Ascending aorta (tissue), 2 donors: ENCODE measurements around the gene PIGO. TPM values are rescaled to one million over a fixed set of nuclear protein-coding genes. Genes with fewer than 3 reads are reported as not detected.

Experiments
- DNase-seq, 2 donors: peaks; one replicate each; pipeline ENCODE4 v3.0.0-alpha.2; 2019; ENCODE audit warnings: low spot score in 2 of 2
- H3K27ac ChIP-seq, 2 donors: fragments of 200-600 bp; sonication (generic); one replicate each; pipeline ENCODE4 v1.5.1; 2016 to 2017; ENCODE audit warnings: mild to moderate bottlenecking in 1 of 2
- H3K27me3 ChIP-seq: fragments of 200-600 bp; sonication (generic); one replicate; pipeline ENCODE4 v1.5.1; 2017
- H3K36me3 ChIP-seq, 2 donors: fragments of 200-600 bp; sonication (generic); one replicate each; pipeline ENCODE4 v1.5.1; 2016
- H3K4me1 ChIP-seq, 2 donors: fragments of 200-600 bp; sonication (generic); one replicate each; pipeline ENCODE4 v1.5.1; 2016 to 2017; ENCODE audit warnings: mild to moderate bottlenecking in 1 of 2
- H3K4me3 ChIP-seq, 2 donors: fragments of 200-600 bp; sonication (generic); one replicate each; pipeline ENCODE4 v1.5.1; 2016 to 2017; ENCODE audit warnings: mild to moderate bottlenecking in 1 of 2
- H3K9me3 ChIP-seq, 2 donors: fragments of 200-600 bp; sonication (generic); one replicate each; pipeline ENCODE4 v1.5.1; 2016
- CTCF ChIP-seq, 3 experiments: fragments of 200-600 bp in 2 of 3; fragments of 450-650 bp in 1 of 3; sonication (generic) in 2 of 3; IDR thresholded peaks; one replicate each; pipeline ENCODE4 v1.5.1; 2016 to 2019; ENCODE audit warnings: antibody characterized with exemption in 3 of 3, mild to moderate bottlenecking in 1 of 3, moderate library complexity in 1 of 3
- intact Hi-C: fragments of 100-400 bp; cut with DNase I; formaldehyde crosslinking; loops from one replicate; pipeline ENCODE4 v1.15.1; 2023
- total RNA-seq: library from RNA; depleted of rRNA; stranded (reverse); fragments of >200 nt; gene quantifications from one replicate; pipeline ENCODE4 v1.1.0, GENCODE V29; 2016

PIGO gene
- total RNA-seq, 1 donor from 2014 or later = 2.4 TPM

- no peak for TF ChIP-seq CTCF (IDR thresholded peaks at IDR 0.05)
- Histone ChIP-seq H3K4me3 (no peak overlapping the region), H3K36me3 (peaks cover 14 to 46% of the 10 kb centered on the region in 2 donors), H3K27me3 (no peaks in the 10 kb centered on the region), H3K27ac (no peak overlapping the region), H3K4me1 (no peaks in the 10 kb centered on the region), H3K9me3 (no peaks in the 10 kb centered on the region)
- DNase-seq = no peak
- intact Hi-C loops = no loop called here
Observed at GRCh38 chr9:35044071-35044470, 52.3 kb downstream of the PIGO start.

- no peaks in the 10 kb centered on the region for H3K4me1 ChIP-seq
- H3K4me3 ChIP-seq = no peak overlapping the region
- no peaks in the 10 kb centered on the region for H3K9me3 ChIP-seq
- no peak for TF ChIP-seq CTCF (IDR thresholded peaks at IDR 0.05)
- H3K27ac ChIP-seq = no peak overlapping the region
- DNase-seq = no peak
- H3K36me3 ChIP-seq = peaks cover 8 to 49% of the 10 kb centered on the region in 2 donors
- intact Hi-C loops = no loop called here
- H3K27me3 ChIP-seq = no peaks in the 10 kb centered on the region
Observed at GRCh38 chr9:35042891-35043545, 53.4 kb downstream of the PIGO start.

GRCh38 chr9:35042081-35042604 is 54.2 kb downstream of the PIGO start:
- H3K27me3 ChIP-seq = no peaks in the 10 kb centered on the region
- no peak overlapping the region for H3K27ac ChIP-seq
- no peak overlapping the region for H3K4me3 ChIP-seq
- TF ChIP-seq CTCF (IDR thresholded peaks at IDR 0.05) = no peak
- no peak for DNase-seq
- peaks cover 7 to 44% of the 10 kb centered on the region in 2 donors for H3K36me3 ChIP-seq
- H3K4me1 ChIP-seq = no peaks in the 10 kb centered on the region
- no peaks in the 10 kb centered on the region for H3K9me3 ChIP-seq
- intact Hi-C loops = no loop called here

Other genes with a start within 250 kb of the PIGO start
- not detected for gene PHF24, start 138.3 kb downstream of the PIGO start, total RNA-seq
- 40.8 TPM for gene DNAJB5, start 106.8 kb downstream of the PIGO start, total RNA-seq
- gene VCP, start 24.0 kb downstream of the PIGO start, total RNA-seq = 96.3 TPM
- 45.4 TPM for gene FANCG, start 16.6 kb downstream of the PIGO start, total RNA-seq
- 94.2 TPM for gene STOML2, start 6.5 kb upstream of the PIGO start, total RNA-seq
- gene ATOSB, start 19.3 kb upstream of the PIGO start, total RNA-seq = 58.3 TPM
- gene UNC13B, start 65.4 kb upstream of the PIGO start, total RNA-seq = 26.5 TPM